Thyroid gland (tissue), 4 donors: ENCODE results near the gene SPRN.

ENCODE experiments used
- CTCF ChIP-seq, 6 experiments: fragments of 200-600 bp in 3 of 6; fragments of 450-650 bp in 3 of 6; sonication (generic) in 3 of 6; IDR thresholded peaks; one replicate each; pipeline ENCODE4 v1.5.1; 2016 to 2019; ENCODE audit warnings: antibody characterized with exemption in 6 of 6, mild to moderate bottlenecking in 2 of 6, inconsistent platforms in 1 of 6, moderate library complexity in 1 of 6
- POLR2A ChIP-seq, 2 donors: fragments of 450-650 bp; IDR thresholded peaks; one replicate each; pipeline ENCODE4 v1.6.1; 2017; ENCODE audit warnings: antibody characterized with exemption in 2 of 2, mild to moderate bottlenecking in 2 of 2, moderate library complexity in 1 of 2

- TF ChIP-seq CTCF (IDR thresholded peaks at IDR 0.05) (no peak), POLR2A (IDR thresholded peaks at IDR 0.05) (no peak)
Measured at GRCh38 chr10:133471300-133472109, 47.1 kb upstream of the SPRN start.
